PFSK-1 (cell line): ENCODE data around the gene TIMM10.

Experiments used
- FOXP2 ChIP-seq: optimal IDR thresholded peaks from 2 replicates; pipeline ENCODE3; 2011; ENCODE audit warnings: borderline replicate concordance, control low read depth, inconsistent platforms; ENCODE audit not compliant: insufficient read depth; ENCODE audit errors: extremely low read length, extremely low read depth
- POLR2AphosphoS5 ChIP-seq: IDR thresholded peaks from 2 replicates; pipeline ENCODE4 v1.6.1; 2012; ENCODE audit warnings: low read depth, mild to moderate bottlenecking, control low read depth, low read length, moderate library complexity
- SIN3A ChIP-seq: IDR thresholded peaks from 2 replicates; pipeline ENCODE4 v1.6.1; 2012; ENCODE audit warnings: mild to moderate bottlenecking, low read length, moderate library complexity, borderline replicate concordance; ENCODE audit not compliant: insufficient read depth
- TAF1 ChIP-seq: IDR thresholded peaks from 2 replicates; pipeline ENCODE4 v1.6.1; 2012; ENCODE audit warnings: low read length, control low read depth, borderline replicate concordance; ENCODE audit not compliant: insufficient read depth
- TF ChIP-seq, protein P1 (sequence below), 2 experiments: IDR thresholded peaks; 2 replicates each; pipeline versions ENCODE4 v1.6.1 to v1.8.0; 2011 to 2012; ENCODE audit warnings: low read depth in 2 of 2, low read length in 2 of 2, control low read depth in 1 of 2, inconsistent platforms in 1 of 2, mild to moderate bottlenecking in 1 of 2, moderate library complexity in 1 of 2; ENCODE audit not compliant: insufficient read depth in 1 of 2

TIMM10 gene

DNA sequence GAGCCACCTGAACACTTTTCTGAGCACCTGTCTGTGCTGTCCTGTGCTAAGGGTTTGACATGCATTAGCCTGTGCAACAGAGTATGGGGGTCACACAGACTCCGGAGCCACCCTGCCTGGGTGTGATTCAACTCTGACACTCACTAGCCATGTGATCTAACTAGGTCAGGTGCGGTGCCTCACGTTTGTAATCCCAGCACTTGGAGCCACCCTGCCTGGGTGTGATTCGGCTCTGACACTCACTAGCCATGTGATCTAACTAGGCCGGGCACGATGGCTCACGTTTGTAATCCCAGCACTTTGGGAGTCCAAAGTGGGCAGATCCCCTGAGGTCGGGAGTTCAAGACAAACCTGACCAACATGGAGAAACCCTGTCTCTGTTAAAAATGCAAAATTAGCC is 25.5 kb upstream of the TIMM10 start:
- TF ChIP-seq FOXP2 (no peak), SIN3A (no peak), POLR2AphosphoS5 (no peak), TAF1 (no peak)
- TF ChIP-seq, protein P1, sequence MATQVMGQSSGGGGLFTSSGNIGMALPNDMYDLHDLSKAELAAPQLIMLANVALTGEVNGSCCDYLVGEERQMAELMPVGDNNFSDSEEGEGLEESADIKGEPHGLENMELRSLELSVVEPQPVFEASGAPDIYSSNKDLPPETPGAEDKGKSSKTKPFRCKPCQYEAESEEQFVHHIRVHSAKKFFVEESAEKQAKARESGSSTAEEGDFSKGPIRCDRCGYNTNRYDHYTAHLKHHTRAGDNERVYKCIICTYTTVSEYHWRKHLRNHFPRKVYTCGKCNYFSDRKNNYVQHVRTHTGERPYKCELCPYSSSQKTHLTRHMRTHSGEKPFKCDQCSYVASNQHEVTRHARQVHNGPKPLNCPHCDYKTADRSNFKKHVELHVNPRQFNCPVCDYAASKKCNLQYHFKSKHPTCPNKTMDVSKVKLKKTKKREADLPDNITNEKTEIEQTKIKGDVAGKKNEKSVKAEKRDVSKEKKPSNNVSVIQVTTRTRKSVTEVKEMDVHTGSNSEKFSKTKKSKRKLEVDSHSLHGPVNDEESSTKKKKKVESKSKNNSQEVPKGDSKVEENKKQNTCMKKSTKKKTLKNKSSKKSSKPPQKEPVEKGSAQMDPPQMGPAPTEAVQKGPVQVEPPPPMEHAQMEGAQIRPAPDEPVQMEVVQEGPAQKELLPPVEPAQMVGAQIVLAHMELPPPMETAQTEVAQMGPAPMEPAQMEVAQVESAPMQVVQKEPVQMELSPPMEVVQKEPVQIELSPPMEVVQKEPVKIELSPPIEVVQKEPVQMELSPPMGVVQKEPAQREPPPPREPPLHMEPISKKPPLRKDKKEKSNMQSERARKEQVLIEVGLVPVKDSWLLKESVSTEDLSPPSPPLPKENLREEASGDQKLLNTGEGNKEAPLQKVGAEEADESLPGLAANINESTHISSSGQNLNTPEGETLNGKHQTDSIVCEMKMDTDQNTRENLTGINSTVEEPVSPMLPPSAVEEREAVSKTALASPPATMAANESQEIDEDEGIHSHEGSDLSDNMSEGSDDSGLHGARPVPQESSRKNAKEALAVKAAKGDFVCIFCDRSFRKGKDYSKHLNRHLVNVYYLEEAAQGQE (IDR thresholded peaks at IDR 0.05; ENCODE audit: insufficient read depth in 1 of 2, low read depth in 2 of 2, low read length in 2 of 2), result no peak

DNA sequence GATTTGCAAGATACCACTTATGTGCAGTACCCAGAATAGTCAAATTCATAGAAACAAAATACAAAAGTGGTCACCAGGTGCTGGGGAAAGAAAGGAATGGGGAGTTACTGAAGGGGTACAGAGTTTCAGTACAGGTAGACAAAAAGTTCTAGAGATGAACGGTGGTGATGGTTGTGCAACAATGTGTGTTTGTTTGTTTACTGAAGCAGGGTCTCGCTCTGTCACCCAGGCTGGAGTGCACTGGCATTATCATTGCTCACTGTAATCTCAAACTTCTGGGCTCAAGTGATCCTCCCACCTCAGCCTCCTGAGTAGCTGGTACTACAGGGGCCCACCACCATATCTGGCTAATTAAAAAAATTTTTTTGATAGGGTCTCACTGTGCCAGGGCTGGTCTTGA is 24.8 kb upstream of the TIMM10 start:
- TF ChIP-seq, protein P1 (IDR thresholded peaks at IDR 0.05; ENCODE audit: insufficient read depth in 1 of 2, low read depth in 2 of 2, low read length in 2 of 2), result no peak
- TF ChIP-seq SIN3A (no peak), POLR2AphosphoS5 (no peak), FOXP2 (no peak), TAF1 (no peak)

DNA sequence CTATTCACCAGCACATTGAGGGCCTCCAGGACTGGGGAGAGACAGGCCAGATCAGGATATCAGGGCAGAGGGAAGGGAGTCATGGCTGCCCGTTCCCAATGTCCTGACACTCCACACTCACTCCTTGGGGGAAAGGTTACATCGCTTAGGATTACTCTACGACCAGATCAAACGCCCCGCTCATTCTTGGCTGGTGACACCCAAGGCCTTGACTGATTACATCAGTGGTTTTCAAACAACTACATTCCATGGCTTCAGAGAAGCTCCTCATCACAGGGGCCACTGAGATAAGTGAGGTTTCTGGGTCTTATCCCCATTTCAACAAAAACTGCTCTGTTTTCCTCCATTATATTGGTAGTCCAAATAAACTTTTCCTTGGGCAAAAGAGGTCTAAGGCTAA is 21.9 kb upstream of the TIMM10 start:
- TF ChIP-seq SIN3A (no peak), POLR2AphosphoS5 (no peak), TAF1 (no peak), FOXP2 (no peak)
- TF ChIP-seq, protein P1 (IDR thresholded peaks at IDR 0.05; ENCODE audit: insufficient read depth in 1 of 2, low read depth in 2 of 2, low read length in 2 of 2), result no peak

GRCh38 chr11:57551941-57552340 is 21.4 kb upstream of the TIMM10 start:
- TF ChIP-seq, protein P1 (IDR thresholded peaks at IDR 0.05; ENCODE audit: insufficient read depth in 1 of 2, low read depth in 2 of 2, low read length in 2 of 2), result no peak
- TF ChIP-seq TAF1, result no peak
- no peak for TF ChIP-seq POLR2AphosphoS5
- no peak for TF ChIP-seq FOXP2

DNA sequence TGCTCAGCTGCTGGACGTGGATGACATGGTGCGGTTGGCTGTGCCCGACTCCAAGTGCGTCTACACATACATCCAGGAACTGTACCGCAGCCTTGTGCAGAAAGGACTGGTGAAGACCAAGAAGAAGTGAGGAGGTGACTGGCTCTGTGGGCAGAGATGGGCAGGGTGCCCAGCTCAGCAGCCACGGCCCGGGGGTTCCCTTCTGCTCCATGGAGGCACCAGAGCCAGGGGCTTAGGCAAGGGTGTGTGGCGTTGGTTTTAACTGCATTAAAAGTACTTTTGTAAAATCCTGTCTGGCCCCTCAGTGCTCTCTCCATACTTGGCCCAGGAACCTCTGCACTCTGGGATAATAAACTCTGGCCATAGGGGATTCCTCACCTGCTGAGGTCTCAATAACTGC is 19.4 kb upstream of the TIMM10 start:
- TF ChIP-seq, protein P1 (IDR thresholded peaks at IDR 0.05; ENCODE audit: insufficient read depth in 1 of 2, low read depth in 2 of 2, low read length in 2 of 2), result no peak
- TF ChIP-seq POLR2AphosphoS5 (no peak), FOXP2 (no peak), TAF1 (no peak), SIN3A (no peak)
